GM19372 (cell line): ENCODE results near the gene SEC14L1.
"Not testable (repeated sequence)": the region's sequence is repeated elsewhere in the genome, so short reads cannot be mapped to it uniquely, and the experiment has no call there.

Experiments
- ATAC-seq: cut with Tn5 transposase; IDR thresholded peaks from one replicate; pipeline ENCODE4 v1.9.1; 2021; ENCODE audit warnings: mild to moderate bottlenecking, low read depth, moderate library complexity; ENCODE audit not compliant: unreplicated experiment

Gene SEC14L1

DNA sequence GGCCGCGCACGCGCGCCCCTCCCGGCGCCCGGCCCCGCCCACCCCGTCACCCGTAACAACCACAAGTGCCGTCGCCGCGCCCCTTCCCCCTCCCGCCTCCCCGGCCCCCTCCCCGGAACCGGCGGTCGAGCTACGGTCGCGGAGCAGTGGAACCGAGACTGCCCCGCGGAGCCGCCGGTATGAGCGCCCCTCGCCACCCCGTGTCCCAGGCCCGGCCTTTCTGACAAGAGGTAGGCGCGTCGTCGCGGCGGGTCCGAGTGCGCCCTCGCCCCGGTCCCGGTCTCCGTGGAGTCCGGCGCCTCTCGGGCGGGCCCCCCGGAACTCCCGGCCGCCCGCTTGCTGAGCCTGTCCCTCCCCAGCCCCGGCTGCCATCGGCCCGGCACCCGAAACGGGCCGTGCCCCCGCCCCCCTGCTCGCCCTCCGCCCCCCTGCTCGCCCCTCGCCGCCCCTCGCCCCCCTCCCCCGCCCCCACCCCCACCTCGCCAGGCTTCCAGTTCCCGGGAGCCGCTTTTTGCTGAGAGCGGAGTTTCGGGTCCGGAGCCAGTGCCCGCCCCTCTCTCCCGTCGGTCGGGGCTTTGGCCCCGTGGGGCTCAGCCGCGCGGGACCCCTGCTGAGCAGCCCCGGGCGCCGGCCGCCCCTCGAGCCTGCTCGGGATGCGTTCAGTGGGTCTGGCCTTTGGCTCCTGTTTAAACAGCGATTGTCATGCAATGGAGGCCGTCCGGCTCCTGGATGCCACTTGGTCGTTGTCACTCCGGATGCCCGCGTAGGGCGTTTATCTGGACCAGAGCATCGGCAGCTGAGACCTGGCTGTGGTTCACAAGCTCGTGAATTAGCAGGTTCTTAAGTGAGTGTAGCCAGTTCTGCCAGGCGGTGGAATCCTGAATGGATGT lies at the start of gene SEC14L1:
TSS of gene SEC14L1 (plus strand) at position 92 of the 890 bp plus-strand sequence. CDS start 2,628 bp downstream, outside the sequence.
- peak; percentile 44 for ATAC-seq

DNA sequence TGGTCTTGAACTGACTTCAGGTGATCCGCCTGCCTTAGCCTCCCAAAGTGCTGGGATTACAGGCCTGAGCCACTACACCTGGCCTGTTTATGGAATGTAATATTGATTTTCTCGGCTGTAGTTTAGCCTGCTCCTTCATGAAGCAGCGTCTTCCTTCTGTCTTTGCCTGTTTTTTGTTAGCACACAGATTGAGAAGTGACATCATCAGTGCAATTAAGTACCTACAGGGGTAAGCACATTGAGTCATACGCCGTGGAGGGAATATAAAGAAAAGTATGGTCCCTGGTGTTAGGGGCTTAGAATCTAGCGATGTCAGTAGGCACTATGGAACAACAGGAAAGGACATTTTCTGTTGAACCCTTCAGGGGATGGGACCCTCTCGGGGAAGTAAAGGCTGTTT lies 48.7 kb upstream of the SEC14L1 start:
- no peak for ATAC-seq

DNA sequence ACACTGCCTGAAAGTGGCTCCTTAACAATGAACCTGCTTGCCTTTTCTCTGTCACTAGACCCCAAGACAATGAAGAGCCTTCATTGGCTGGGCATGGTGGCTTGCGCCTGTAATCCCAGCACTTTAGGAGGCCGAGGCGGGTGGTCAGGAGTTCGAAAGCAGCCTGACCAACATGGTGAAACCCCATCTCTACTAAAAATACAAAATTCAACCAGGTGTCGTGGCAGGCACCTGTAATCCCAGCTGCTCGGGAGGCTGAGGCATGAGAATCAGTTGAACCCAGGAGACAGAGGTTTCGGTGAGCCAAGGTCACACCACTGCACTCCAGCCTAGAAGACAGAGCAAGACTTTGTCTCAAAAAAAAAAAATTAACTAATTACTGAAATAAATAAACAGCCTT lies 45.3 kb upstream of the SEC14L1 start:
- no peak for ATAC-seq

DNA sequence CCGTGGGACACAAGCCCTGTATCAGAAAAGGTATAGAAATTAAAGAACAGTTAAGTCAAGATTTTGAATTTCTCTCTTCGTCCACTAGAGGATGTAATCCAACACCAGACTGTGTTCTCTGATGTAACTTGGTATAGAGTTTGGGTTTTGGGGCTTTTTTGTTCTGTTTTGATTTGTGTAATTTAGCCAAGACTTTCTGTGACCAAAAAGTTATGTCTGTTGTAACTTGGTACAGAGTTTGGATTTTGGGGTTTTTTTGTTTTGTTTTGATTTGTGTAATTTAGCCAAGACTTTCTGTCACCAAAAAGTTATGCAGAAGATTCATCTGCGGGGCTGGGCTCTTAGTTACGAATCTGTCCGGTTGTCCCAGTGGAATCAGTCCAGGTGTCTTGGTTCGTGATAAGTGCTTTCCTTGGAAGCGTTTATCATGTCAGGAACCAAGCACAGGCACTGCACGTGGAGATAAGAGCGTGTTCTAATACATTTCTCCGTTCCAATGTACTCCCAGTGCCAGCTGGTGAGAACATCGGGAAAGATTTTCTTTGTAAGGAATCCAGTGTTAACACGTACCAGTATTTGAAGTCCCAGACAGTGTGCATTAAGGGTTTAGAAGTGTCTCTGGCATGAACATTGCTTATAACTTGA lies 44.1 kb upstream of the SEC14L1 start:
- no peak for ATAC-seq

DNA sequence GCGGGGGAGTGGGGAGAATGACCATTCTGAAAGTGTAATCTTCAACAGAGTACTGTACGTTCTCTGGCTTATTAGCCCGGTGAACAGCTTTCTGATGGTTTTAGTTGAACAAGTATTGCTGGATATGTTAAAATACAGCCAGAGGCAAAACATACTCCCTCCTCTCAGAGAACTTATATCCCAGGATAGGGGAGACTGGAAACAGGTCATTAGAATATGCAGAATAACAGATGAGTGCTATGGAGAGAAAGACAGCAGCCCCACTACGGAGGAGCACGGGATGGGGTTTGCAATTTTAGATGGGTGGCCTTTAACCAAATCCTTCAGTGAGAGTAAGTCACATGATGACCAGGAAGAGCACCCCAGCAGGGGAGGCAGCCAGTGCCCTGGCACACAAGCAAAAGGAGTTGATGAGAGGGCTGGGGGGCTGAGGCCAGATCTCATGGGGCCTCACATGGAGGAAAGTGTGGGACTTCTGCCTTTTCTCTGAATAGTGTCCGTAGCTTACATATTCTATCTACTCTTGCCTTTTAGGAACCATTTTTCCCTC lies 43.1 kb upstream of the SEC14L1 start:
- ATAC-seq = no peak

DNA sequence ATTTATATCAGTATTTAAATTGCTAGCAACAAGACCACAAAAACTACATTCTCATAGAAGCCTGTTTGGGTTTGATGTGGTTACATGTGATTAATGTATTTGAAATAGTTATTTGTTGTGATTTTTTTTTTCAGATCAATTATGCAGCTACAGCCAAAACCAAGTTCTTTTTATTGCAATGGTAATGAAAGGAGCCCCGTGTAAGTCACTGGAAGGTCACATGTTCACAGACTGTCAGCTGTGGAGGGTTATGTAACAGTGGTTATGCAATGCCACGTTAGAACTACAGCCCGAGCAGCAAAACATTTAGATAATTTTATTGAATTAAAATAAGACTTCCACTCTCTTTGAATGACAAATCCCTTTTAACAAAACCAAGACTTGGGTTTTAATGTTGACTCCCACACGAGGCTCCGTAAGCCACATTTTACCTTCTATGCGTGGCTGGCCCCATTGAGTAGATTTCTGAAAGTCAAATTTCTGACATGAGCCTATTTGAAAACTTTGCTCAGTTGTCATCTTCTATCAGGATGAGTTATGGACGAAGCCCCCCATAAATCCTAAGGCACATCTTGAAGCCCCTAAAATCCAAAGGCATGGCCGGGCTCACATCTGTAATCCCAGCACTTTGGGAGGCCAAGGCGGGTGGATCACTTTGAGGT lies 41.8 kb upstream of the SEC14L1 start:
- ATAC-seq = no peak

DNA sequence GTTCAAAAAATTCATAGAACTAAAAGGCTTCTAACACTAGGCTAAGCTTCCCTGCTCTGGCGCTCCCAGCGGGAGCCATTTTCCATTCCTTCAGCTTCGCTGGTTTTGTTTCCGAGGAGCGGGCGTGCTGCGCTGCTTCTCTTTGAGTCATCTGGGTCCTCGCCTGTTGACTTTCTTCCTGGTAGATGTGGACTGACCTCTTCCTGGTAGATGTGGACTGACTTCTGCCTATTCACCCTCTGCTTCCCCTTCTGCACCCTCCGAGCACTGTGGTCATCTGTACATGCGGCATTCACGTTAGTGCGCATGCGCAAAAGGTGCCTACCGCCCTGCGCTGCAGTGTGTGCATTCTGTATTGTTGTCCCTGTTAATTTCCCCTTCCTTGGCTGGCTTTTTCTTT lies 40.8 kb upstream of the SEC14L1 start:
- ATAC-seq = no peak

DNA sequence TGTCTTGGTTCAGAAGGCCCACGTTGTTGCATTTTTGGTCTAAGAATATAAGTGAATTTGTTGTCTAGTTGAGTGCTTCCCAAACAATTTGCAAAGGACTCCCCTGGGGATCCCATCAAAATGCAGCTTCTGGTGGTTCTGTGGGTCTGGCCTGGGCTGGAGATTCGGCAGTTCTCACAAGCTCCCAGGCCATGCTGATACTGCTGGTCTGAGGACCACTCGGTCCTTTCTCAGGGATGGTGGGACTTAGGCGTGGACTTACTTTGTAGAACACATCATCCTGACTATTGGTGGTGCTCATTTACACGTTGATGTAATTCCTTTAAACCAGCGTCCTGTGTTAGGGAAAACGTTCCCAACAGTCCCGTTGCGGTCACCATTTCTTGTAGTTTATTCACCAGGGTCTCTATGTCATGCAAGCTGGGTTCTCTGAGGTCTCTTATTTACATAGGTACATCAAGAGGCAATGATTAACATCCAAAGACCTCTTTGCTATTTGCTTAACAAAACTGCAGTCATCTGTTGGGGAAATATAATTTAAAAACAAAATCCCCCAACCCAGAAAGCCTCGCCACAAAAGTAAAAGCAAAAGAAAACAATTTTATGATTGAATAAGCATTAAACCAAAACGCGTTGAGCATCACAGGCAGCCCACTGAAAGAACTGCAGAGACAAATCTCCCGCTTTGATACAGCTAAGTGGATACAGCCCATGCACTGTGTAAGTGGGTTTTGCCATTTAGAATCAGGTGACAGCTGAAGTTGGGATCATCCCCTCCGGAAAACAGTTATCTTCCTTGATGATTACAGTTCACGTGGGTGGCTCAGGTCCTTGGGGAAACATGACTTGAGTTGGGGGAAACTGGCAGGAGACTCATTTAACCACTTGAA lies 39.0 kb upstream of the SEC14L1 start:
- ATAC-seq = no peak

DNA sequence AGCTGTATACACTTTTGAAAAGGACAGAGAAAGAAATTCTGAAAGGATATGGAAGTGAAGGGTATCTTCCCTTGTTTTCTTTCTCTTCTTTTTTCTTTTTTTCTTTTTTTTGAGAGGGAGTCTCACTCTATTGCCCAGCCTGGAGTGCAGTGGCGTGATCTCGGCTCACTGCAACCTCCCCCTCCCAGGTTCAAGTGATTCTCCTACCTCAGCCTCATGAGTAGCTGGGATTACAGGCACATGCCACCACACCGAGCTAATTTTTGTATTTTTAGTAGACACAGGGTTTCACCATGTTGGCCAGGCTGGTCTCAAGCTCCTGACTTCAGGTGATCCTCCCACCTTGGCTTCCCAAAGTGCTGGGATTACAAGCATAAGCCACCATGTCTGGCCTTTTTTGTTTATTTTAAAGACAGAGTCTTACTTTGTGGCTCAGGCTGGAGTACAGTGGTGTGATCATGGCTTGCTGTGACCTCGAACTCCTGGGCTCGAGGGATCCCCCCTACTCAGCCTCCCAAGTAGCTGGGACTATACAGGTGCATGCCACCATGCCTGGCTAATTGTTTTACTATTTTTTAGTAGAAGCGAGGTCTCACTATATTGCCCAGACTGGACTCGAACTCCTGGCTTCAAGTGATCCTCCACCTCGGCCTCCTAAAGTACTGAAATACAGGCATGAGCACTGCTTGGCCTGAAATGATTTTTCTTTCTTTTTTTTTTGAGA lies 38.2 kb upstream of the SEC14L1 start:
- not testable (repeated sequence) for ATAC-seq

DNA sequence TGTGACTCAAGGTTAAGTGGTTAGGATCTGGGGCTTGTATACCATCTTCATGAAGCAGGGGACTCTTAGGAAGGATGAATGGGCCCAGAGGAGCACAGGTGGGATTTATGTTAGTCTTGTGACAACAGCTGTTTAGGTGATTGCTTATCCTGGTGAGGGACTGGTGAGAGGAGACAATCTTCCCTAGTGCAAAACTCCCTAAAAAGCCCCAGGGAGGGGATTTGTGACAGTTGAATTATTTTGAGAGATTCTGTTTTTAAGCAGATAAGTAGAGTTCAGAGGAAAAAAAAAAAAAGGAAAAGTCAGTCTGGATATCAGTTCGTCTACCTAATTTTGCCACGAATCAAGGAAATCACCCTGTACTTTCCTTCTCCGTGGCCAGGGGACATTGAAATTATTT lies 35.1 kb upstream of the SEC14L1 start:
- ATAC-seq = no peak

DNA sequence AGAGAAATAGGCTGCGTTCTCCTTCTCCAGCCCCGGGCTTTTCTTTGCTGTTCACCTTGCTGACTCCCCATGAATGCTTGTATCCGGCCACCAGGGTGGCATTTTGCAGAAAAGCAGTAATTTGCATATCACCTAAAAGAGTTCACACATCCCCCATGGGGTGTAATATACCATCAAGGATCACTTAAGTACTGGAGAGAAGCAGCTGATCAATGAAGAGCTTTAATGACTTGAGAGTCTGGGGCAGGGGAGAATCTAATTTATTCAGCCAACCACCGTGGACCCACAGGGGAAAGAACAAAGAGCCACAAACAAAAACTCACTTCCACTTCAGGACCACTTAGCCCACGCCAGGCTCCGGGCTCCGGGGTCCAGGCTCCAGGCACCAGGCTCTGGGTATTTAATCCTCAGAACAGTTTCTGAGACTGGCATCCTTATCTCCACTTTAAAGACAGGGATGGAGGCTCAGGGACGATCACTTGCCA lies 33.9 kb upstream of the SEC14L1 start:
- ATAC-seq = no peak

DNA sequence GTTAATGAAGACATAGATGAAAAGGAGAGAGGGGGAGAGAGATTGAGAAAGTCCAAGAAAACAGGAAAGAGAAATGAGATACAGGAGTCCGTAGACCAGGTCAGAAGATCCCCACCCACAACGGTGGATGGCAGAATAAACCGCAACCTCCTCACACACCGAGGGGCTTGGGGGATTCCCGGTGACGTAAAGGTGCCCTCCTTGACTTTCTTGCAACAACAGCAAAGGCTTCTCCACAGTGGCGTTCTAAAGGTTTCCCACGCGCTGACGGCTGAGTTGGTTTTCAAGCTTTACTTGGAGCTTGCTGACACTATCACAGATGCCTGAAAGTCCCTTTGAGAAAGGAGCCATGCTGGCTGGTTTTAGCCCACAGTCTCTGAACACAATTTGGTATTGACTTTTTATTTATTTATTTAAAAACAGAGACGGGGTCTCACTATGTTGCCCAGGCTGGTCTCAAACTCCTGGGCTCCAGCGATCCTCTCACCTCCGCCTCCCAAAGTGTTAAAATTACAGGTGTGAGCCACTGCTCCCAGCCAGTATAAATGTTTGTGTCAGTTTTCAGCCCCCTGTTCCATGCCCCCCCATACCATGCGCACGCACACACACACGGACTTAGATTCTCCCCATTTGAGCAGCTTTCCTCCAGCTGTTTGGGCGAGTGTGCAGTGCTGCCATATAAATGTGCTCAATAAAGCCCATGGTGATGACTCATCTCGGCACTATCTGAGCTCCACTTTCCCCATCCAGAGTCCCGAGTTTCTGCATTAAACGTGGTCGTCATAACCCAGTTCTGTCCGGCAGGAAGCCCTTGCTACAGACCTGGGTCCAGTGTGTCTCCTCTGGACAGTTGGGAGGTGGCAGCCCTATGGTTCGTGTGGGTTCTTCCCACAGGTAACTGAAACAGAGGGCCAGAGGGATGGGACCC lies 33.0 kb upstream of the SEC14L1 start:
- ATAC-seq = no peak

DNA sequence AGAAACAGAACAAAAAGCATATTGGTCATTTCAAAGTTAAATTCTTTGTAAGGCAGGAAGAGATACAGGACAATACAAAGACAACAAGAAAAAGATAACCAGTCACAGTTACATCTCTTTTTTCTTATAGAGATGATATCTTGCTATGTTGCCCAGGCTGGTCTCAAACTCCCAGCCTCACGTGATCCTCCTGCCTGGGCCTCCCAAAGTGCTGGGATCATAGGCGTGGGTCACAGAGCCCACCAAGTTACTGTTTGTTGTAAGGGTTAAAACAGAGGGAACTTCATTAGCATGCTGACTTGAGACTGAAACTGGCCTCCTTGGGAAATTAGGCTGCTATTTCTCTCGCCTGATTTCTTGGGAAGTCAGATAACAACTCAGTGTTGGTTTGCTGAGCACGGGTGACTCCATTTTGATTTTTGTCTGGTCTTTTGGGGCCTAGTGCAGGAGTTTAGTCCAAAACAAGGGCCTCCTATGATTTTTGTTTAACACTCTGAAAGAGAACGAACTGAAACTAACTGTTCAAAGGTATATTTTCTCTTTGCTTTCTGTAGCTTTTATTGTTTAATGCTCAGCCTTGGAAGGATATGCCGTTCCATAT lies 31.5 kb upstream of the SEC14L1 start:
- no peak for ATAC-seq

DNA sequence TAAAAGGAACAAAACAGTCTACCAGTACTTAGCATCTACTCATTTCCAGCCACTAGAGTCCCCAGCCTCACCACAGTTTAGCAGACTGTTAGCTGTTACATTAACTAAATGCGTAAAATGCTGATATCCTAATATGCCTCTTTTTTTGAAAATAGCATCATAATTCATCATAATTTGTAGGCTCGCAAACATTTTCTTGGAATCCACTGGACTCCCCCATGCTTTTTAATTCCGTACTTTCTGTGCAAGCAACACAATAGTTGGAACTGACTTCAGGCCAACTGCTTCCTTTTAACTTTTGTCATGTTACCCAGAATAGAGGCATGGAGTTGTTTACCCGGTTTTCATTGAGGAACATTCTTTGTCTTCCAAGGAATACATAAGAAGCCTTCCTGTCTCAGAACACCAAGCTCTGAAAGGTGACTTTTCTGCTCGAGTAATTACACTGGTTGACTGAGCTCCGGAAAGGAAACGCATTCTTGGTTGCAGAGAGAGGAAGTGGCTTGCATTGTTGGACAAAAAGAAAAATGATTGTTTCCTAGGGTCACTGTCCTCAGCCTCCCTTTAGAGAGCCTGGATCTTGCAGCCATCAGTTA lies 30.9 kb upstream of the SEC14L1 start:
- ATAC-seq = no peak

DNA sequence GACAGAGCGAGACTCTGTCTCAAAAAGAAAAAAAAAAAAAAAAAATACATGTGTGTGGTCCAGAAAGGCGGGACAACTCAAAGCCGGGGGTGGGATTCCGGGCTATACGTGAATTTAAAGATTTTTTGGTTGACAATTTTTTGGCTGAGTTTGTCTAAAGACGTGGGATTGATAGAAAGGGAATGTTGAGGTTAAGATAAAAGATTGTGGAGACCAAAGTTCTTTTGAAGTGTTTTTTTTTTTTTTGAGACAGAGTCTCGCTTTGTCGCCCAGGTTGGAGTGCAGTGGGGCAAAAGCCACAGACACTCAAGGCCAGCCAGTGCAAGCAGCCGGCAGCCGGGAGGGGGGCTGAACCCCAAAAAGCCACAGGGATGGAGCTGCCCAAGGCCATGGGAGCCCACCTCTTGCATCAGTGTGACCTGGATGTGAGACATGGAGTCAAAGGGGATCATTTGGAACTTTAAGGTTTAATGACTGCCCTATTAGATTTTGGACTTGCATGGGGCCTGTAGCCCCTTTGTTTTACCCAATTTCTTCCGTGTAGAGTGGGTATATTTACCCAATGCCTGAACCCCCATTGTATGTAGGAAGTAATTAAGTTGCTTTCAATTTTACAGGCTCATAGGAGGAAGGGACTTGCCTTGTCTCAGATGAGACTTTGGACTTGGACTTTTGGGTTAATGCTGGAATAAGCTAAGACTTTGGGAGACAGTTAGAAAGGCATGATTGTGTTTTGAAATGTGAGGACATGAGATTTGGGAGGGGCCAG lies 29.4 kb upstream of the SEC14L1 start:
- ATAC-seq = not testable (repeated sequence)

DNA sequence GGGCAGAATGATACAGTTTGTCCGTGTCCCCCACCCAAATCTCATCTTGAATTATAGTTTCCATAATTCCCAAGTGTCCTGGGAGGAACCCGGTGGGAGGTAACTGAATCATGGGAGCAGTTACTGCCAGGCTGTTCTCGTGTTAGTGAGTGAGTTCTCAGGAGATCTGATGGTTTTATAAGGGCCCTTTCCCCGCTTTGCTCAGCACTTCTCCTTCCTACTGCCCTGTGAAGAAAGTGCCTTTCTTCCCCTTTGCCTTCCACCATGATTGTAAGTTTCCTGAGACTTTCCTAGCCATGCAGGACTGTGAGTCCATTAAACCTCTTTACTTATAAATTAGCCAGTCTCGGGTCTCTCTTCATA lies 28.9 kb upstream of the SEC14L1 start:
- no peak for ATAC-seq

DNA sequence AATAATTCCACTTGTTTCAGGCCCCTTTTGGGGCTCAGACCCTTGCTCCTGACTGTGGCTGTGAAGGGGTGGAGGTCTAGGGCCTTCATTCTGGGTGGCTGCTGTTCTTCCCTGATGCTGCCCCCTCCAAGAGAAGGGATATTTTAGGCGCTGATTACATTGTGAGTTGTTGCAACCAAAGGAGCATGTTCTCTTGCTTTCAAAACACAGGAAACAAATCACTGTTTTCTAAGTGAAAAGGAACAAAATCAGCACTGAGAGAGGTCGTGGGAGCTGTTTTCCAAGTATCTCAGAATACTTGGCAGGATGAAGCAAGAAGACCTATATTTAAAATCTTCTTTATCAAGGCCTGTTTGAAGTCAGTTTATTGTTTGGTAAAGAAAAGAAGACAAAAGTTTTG lies 25.3 kb upstream of the SEC14L1 start:
- no peak for ATAC-seq
